GM11168 (cell line): ENCODE data around the gene RCVRN.

Experiments used
- in situ Hi-C: fragments of 300-500 bp; cut with MboI; formaldehyde crosslinking; loops from one replicate; pipeline ENCODE4 v1.12.0; 2022; ENCODE audit warnings: low sequenced_read_pairs; ENCODE audit not compliant: unreplicated experiment

Gene RCVRN

GRCh38 chr17:9905078-9905415 lies at the start of gene RCVRN:
RCVRN (minus strand) TSS chr17:9905271; CDS start chr17:9905180, 91 bp downstream.
- in situ Hi-C loops: loop anchor here (25.0 kb wide), 1 partner anchor 707 kb away; no protein-coding TSS in a partner anchor

GRCh38 chr17:9953492-9953891 lies 48.4 kb upstream of the RCVRN start:
- in situ Hi-C loops: no loop called here

GRCh38 chr17:9951803-9952202 lies 46.7 kb upstream of the RCVRN start:
- in situ Hi-C loops: no loop called here

GRCh38 chr17:9948928-9949327 lies 43.9 kb upstream of the RCVRN start:
- in situ Hi-C loops: no loop called here

GRCh38 chr17:9944704-9945103 lies 39.6 kb upstream of the RCVRN start:
- in situ Hi-C loops: no loop called here

GRCh38 chr17:9943343-9943742 lies 38.3 kb upstream of the RCVRN start:
- in situ Hi-C loops: no loop called here

GRCh38 chr17:9942885-9943284 lies 37.8 kb upstream of the RCVRN start:
- in situ Hi-C loops: no loop called here

GRCh38 chr17:9941305-9941704 lies 36.2 kb upstream of the RCVRN start:
- in situ Hi-C loops: no loop called here

- in situ Hi-C loops: no loop called here
Observed at GRCh38 chr17:9940841-9941240, 35.8 kb upstream of the RCVRN start.

GRCh38 chr17:9938764-9939163 lies 33.7 kb upstream of the RCVRN start:
- in situ Hi-C loops: no loop called here

GRCh38 chr17:9937901-9938300 lies 32.8 kb upstream of the RCVRN start:
- in situ Hi-C loops: no loop called here

GRCh38 chr17:9937241-9937761 lies 32.2 kb upstream of the RCVRN start:
- in situ Hi-C loops: no loop called here

GRCh38 chr17:9936095-9936494 lies 31.0 kb upstream of the RCVRN start:
- in situ Hi-C loops: no loop called here

- in situ Hi-C loops: no loop called here
Observed at GRCh38 chr17:9935408-9935807, 30.3 kb upstream of the RCVRN start.

- in situ Hi-C loops: no loop called here
Observed at GRCh38 chr17:9934331-9934730, 29.3 kb upstream of the RCVRN start.

- in situ Hi-C loops: no loop called here
Observed at GRCh38 chr17:9932491-9932890, 27.4 kb upstream of the RCVRN start.

GRCh38 chr17:9931144-9931741 lies 26.2 kb upstream of the RCVRN start:
- in situ Hi-C loops: no loop called here

GRCh38 chr17:9929871-9930270 lies 24.8 kb upstream of the RCVRN start:
- in situ Hi-C loops: no loop called here

GRCh38 chr17:9928601-9929333 lies 23.7 kb upstream of the RCVRN start:
- in situ Hi-C loops: no loop called here

GRCh38 chr17:9926150-9926804 lies 21.2 kb upstream of the RCVRN start:
- in situ Hi-C loops: no loop called here

GRCh38 chr17:9925457-9925856 lies 20.4 kb upstream of the RCVRN start:
- in situ Hi-C loops: no loop called here
